Endometrium (tissue), 2 donors: ENCODE measurements around the gene GLA.

ENCODE experiments used
- FAIRE-seq: peaks from 2 replicates; lab custom pipeline; 2012; peaks lifted over from hg19 to GRCh38; lab: Jason Lieb, UNC
- donor health status: control.
- donor health status: control.

The GLA gene

DNA sequence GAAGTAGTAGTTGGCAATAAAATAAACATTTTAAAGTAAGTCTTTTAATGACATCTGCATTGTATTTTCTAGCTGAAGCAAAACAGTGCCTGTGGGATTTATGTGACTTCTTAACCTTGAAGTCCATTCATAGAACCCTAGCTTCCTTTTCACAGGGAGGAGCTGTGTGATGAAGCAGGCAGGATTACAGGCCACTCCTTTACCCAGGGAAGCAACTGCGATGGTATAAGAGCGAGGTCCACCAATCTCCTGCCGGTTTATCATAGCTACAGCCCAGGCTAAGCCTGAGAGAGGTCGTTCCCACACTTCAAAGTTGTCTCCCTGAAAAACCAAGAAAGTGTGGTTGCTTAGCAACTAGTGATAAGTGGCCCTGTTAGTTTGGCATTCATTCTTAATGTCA, 9.9 kb downstream of the GLA start:
- FAIRE-seq: no peak

DNA sequence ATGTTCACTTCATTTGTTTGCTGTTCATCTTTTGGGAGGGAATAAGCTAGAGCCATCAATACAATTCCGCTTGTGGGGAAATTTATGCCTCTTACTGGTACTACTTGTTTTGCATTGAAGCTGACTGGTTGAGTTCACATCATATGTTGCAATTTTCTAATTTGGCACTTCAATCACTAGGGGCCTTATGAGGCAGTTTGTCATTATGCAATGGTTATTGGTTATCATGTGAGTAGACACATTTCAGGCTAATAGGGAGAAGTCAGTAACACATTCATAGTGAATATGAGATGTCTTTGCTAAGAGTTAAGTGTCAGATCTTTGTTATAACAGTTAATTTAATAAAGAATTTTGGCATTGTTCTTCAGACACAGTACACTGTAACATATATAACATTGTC, 11.9 kb downstream of the GLA start:
- FAIRE-seq: no peak

DNA sequence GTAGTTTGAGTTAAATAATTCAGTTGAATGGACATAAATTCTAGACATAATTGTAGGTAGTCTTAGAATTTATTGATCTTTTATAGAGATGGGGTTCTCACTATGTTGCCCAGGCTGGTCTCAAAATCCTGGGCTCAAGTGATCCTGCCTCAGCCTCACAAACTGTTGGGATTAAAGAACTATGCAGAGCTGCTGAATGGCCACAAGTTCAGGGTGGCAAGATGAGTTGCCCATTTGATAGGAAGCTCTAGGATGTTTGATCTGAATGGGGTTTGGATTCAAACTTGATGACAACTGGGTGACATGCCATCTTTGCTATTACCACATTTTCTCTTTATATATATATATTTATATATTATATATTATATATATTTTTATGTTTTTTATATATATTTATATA, 13.4 kb downstream of the GLA start:
- no peak for FAIRE-seq

DNA sequence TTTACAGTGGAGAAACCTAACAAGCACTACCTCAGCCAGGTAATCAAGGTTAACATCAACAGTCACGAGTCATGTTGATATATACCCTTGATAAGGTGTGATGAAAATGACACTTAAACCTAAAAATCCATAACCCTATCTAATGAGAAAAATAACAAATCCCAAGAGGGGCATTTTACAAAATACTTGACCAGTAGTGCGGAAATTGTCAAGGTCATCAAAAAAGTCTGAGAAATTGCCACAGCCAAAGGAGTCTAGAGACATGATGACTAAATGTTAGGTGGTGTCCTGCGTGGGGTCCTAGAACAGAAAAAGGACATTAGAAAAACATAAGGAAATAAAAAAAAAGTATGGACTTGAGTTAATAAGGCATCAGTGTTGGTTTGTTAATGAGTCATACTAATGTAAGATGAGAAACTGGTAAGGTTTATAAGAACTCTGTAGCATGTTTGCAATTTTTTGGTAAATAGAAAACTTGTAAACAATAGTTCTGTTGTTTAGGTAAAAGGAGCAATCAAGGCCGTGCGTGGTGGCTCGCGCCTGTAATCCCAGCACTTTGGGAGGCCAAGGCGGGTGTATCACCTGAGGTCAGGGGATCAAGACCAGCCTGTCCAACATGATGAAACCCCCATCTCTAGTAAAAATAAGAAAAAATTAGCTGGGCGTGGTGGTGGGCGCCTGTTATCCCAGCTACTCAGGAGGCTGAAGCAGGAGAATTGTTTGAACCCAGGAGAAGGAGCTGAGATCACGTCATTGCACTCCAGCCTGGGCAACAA, 14.0 kb downstream of the GLA start:
- FAIRE-seq: no peak

DNA sequence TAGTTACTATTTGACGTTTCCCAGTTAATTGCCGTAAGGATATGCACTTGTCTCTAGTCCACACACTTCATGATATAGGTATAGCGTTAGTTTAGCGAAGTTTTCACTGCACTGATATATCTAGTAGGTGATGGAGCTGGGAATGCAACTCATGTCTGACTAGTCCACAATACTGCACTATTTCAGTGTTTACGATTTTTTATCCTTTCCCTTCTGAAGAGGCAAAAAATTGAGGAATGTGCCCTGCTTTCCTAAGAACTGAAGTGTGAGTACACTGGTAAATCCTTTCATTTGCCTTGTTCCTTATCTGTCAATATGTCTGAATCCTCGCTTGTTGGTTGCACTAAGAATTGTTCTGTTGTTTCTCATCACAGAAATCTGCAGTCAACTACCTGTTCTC, 15.9 kb downstream of the GLA start:
- FAIRE-seq: no peak

- FAIRE-seq: no peak
These were observed 16.8 kb downstream of the GLA start, which contains the start of gene RPL36A for GRCh38 chrX:101390664-101391525. TSS of gene RPL36A (plus strand) at chrX:101391011. CDS start at chrX:101391044, 33 bp downstream.

DNA sequence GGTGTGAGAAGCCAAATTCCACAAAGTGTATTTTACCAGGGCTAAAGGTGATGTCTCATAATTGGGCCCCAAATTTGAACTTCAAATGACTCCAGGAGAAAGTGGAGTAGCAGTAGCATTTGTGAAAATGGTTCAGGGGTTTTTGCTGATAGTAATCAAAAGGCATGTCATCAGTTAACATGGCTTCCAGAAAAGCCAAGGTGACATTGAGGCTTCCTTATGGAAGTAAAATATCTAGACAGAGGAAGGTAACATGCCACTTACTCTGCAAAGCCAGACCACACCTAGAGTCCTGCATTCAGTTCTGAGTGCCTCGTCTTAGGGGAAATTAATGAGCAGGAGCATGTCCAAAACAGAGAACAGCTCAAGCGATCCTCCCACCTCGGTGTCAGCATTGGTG, 19.1 kb downstream of the GLA start:
- no peak for FAIRE-seq

GRCh38 chrX:101386542-101386885, 21.2 kb downstream of the GLA start:
- no peak for FAIRE-seq

DNA sequence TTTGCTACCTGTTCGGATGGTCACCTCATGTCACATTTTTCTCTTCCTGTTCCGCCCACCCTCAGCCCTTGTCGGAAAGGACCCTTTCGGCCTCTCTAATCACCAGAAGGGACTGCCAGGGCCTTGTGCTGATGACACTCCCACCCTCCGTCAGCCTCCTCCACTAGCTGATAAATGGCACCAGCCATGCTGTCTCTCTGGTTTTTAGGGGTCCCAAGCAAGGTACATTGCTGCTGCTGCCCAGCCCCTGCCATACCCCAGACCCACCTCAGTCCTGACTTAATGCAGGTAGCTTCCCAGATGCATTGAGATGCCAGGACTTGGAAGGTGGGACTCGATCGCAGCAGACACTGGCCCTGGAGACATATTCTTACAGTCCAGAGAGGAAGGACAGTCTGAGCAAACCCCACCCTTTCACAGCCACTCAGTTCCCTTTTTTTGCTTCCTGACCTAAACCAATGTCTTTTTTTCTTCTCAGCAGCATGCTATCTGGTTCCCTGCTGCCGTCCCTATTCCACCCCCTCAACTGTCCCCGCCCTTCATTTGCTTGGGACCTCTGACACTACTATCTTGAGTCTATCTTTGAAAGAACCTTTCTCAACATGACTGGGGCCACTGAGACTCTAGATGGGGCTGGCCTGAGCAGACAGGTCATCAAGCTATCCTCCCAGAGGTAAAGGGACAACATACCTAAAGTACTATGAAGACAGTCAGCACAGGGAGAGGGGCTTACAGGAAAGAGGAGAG, 21.8 kb downstream of the GLA start, which contains the start of gene BTK:
Gene BTK (minus strand): TSS at position 397 of the 747 bp plus-strand sequence. CDS start 10,907 bp downstream, outside the sequence.
- FAIRE-seq: no peak

- FAIRE-seq: no peak
These were observed 22.6 kb downstream of the GLA start for GRCh38 chrX:101385026-101385684.

DNA sequence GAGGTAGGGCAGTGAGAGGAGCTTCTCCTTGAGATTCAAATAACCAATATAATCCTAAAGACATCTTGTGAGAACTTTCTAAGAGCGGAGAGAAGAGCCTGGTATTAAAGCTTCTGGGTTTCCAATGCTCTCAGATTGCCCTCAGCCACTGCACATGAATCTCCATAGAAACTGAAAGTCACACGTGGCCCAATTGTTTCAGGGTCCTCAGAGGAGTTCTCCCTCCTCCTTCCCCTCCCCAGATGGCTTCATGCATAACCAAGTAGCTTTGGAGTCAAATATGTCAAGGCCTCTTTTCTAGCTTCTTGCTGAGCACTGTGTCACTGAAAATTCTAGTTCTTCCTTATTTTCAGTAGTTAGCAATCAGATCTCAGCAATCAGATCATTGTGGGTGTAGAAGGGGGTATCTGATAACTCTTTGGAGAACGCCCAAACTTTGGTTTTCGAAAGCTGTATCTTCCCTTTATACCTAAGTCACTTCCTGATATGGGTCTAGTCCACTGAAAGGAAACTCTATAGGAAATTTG, 24.0 kb downstream of the GLA start:
- no peak for FAIRE-seq

DNA sequence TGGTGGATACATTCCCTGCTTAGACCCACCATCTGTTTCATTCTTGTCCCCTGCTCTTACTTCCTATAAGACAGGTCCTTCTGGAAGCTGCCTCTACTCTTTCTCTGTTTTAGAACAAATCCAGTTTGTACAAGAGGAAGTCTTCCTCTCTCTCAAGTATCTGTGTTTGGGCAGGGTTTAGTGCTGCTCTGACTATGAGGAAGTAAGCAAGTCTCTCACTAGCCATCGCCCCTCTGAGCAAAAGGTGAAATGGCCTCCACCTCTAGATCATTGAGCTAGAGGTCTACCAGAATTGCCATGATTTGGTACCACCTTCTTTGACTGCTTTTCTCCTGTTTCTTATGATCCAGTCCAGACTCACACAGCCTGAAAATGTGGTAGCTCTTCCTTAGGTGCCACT, 30.2 kb downstream of the GLA start:
- FAIRE-seq: no peak

DNA sequence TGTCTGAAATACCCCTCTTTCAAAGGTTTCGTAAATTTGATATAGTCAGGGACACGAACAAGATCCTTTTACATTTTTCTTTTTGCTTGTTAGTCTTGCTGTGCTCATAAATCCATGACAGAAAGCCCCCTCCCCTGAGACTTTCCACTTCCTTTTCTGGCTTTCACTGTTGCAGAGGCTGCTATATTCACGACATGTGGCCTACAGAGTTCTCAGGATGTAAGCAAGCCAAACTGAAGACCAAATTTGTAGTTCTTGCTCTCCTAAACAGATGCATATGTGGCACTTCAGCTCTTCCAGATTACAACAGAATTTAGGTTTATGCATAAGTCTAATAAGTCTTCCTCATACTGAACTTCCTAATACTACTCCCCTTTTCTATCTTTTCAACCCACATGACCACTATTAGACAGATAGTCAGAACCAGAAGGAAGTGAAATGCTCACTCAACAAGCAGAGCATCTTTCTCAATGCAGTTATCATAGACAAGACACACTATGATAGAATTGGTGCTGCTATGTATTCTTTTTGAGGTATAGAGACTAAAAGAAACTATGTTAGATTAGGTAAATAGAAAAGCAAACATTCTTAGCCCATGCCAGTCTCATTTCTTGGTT, 36.7 kb downstream of the GLA start:
- no peak for FAIRE-seq

DNA sequence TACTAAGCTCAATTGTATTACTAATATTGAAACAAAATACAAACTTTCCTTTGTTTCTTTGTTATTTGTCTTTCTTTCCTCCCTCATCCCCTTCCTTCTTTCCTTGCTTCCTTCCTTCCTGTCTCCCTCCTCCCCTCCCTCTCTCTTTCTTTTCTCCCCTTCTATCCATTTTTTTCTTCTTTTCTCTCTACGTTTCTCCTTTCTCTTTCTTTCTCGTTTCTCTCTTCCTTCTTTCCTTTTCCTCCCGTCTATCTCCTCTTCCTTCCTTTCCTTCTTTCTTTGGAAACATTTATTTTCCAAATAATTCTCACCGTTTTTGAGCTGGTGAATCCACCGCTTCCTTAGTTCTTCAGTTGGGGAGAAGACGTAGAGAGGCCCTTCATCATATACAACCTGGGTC, 38.0 kb downstream of the GLA start:
- no peak for FAIRE-seq

GRCh38 chrX:101368800-101369199, 38.9 kb downstream of the GLA start:
- no peak for FAIRE-seq

DNA sequence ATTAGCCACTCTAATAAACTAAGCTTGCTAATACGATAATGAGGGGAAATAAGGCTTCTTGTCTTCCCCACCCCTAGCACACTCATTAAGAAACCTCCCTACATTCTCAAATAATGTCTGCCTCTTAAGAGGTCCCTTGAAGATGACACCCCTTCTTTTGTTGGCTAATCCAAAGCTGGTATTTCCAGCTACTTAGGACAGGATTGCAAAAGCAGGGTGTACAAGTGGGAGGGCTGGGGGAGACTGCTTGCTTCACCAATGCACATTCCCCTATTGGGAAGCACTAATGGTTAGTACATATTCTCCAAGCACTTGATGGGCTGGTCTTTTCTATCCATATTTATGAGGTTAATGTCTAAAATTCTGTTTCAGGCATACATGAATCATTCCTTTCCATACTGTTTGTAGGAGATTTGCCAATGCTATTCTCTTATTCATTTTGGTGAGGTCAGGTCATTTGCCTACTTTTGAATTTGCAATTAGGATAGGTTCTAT, 42.4 kb downstream of the GLA start:
- FAIRE-seq: no peak

- FAIRE-seq: no peak
These were observed 45.0 kb downstream of the GLA start for GRCh38 chrX:101362757-101363156.

DNA sequence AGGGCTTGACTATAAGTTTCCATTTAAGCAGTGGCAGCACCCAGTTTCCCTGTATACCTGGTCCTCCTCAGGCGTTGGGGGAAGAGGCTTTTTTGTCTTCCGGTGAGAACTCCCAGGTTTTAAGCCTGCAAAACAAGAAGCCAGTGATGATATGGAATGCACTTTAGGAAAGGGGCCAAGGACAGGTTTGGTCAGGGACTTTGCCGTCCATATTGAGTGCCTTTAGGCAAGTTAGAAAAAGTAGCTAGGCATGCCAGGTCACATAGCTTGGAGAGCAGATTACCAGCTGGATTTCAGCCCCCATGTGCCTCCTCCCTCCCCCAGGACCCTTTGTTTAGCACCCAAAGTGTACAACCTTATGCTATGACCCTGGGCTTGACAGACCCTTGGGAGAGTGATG, 45.6 kb downstream of the GLA start:
- no peak for FAIRE-seq

DNA sequence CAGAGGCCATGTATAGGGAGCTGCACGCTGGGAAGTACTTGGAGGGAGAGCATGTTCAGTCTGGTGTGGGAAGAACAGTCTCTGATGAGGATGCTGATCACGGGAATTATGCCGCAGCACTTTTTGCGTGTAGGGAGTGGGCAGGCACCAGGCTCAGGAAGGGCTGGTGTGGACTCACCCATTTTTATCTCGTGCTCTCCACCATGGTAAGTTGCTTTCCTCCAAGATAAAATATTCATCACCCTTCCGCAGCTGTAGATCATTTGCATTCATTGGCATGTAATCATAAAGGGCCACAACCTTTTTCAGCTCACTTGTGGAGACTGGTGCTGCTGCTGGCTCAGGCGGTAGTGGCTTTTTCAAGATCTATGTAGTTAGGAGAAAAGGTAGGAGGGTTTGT, 47.3 kb downstream of the GLA start:
- no peak for FAIRE-seq

- no peak for FAIRE-seq
These were observed 47.8 kb downstream of the GLA start for GRCh38 chrX:101359966-101360365.

- FAIRE-seq: no peak
These were observed 50.4 kb downstream of the GLA start for GRCh38 chrX:101357166-101357795.
